Measurements from ENCODE around the gene AXL.

- TF ChIP-seq CTCF (IDR thresholded peaks at IDR 0.05; ENCODE audit: low read depth, low read length, poor library complexity, severe bottlenecking): no peak
- no peak for TF ChIP-seq EZH2phosphoT487 (IDR thresholded peaks at IDR 0.05; ENCODE audit: borderline replicate concordance, low read length)
These were observed 87.1 kb downstream of the AXL start for GRCh38 chr19:41305927-41306793.

Data from DOHH2 (cell line).